Uterus (tissue), 2 donors: ENCODE results near the gene PLCL1.

Source experiments
- POLR2A ChIP-seq, 2 donors: fragments of 450-650 bp; IDR thresholded peaks; one replicate each; pipeline ENCODE4 v1.6.1; 2016; ENCODE audit warnings: antibody characterized with exemption in 2 of 2, mild to moderate bottlenecking in 1 of 2, moderate library complexity in 1 of 2
- TF ChIP-seq, protein P1 (sequence below), 4 experiments: fragments of 200-600 bp in 2 of 4; fragments of 450-650 bp in 2 of 4; sonication (generic) in 2 of 4; IDR thresholded peaks; one replicate each; pipeline ENCODE4 v1.5.1; 2016 to 2019; ENCODE audit warnings: antibody characterized with exemption in 4 of 4, mild to moderate bottlenecking in 2 of 4, moderate library complexity in 1 of 4

DNA sequence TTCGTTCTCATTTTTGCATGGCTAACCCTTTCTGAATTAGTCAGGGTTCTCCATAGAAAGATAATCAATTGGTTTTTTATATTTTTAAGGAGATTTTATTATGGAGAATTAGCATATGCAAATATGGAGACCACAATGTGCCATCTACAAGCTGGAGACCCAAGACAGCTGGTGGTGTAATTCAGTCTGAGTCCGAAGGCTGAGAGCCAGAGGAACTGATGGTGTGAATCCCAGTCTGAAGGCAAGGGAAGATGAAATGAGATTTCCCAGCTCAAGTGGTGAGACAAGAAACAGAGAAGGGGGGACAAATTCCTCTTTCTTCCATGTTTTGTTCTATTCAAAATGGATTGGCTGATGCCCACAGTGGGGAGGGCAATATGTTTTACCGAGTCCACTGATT, 80.7 kb downstream of the PLCL1 start:
- TF ChIP-seq, protein P1, sequence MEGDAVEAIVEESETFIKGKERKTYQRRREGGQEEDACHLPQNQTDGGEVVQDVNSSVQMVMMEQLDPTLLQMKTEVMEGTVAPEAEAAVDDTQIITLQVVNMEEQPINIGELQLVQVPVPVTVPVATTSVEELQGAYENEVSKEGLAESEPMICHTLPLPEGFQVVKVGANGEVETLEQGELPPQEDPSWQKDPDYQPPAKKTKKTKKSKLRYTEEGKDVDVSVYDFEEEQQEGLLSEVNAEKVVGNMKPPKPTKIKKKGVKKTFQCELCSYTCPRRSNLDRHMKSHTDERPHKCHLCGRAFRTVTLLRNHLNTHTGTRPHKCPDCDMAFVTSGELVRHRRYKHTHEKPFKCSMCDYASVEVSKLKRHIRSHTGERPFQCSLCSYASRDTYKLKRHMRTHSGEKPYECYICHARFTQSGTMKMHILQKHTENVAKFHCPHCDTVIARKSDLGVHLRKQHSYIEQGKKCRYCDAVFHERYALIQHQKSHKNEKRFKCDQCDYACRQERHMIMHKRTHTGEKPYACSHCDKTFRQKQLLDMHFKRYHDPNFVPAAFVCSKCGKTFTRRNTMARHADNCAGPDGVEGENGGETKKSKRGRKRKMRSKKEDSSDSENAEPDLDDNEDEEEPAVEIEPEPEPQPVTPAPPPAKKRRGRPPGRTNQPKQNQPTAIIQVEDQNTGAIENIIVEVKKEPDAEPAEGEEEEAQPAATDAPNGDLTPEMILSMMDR (IDR thresholded peaks at IDR 0.05) = no peak
- TF ChIP-seq POLR2A (IDR thresholded peaks at IDR 0.05) = no peak
